Endothelial cell of umbilical vein (primary cell): ENCODE measurements around the gene SMIM21. TPM values are rescaled to one million over a fixed set of nuclear protein-coding genes. Genes with fewer than 3 reads are reported as not detected.

ENCODE experiments used
- BruUV-seq: library from RNA; stranded (reverse); fragments of 400-500 nt; replicated peaks from 2 replicates; lab custom pipeline; 2021; lab: Mats Ljungman, UMichigan
- CTCF ChIA-PET: fragments of 300-600, 350-600 bp; sonication (Branson Sonifier 250); formaldehyde crosslinking; loops from one replicate; lab custom pipeline; 2021; ENCODE audit warnings: antibody characterized with exemption, inconsistent platforms; lab: Charles Lee
- POLR2A ChIA-PET: fragments of 300-600, 350-600 bp; sonication (Branson Sonifier 250); formaldehyde crosslinking; loops from one replicate; lab custom pipeline; 2021; ENCODE audit warnings: antibody characterized with exemption, inconsistent platforms; lab: Charles Lee
- DNase-seq: peaks from one replicate; pipeline ENCODE4 v3.0.0-alpha.2; 2011; ENCODE audit warnings: low read depth, low spot score
- FAIRE-seq: peaks from 2 replicates; lab custom pipeline; 2011; peaks lifted over from hg19 to GRCh38; lab: Jason Lieb, UNC
- H2AFZ ChIP-seq: 2 replicates; pipeline ENCODE4 v1.6.0; 2012; ENCODE audit warnings: low read depth, low read length, control low read depth, inconsistent platforms
- H3K27ac ChIP-seq: 2 replicates; pipeline ENCODE4 v1.5.1; 2011; ENCODE audit warnings: low read depth, mild to moderate bottlenecking, control low read depth, low read length, moderate library complexity; ENCODE audit not compliant: insufficient read depth
- H3K27me3 ChIP-seq, 2 experiments: 2 replicates each; pipeline versions ENCODE4 v1.6.0 to v1.6.1; 2011; ENCODE audit warnings: low read length in 2 of 2, mixed read lengths in 1 of 2; ENCODE audit not compliant: control insufficient read depth in 2 of 2, insufficient read depth in 2 of 2
- H3K36me3 ChIP-seq, 2 experiments: 2 replicates in 1 of 2; 3 replicates in 1 of 2; pipeline ENCODE4 v1.5.1; 2011; ENCODE audit warnings: low read length in 2 of 2, mild to moderate bottlenecking in 1 of 2, moderate library complexity in 1 of 2; ENCODE audit not compliant: control insufficient read depth in 2 of 2, insufficient read depth in 2 of 2; ENCODE audit errors: extremely low read depth in 1 of 2
- H3K4me1 ChIP-seq: 3 replicates; pipeline ENCODE4 v1.5.1; 2011; ENCODE audit warnings: mild to moderate bottlenecking, low read length; ENCODE audit not compliant: control insufficient read depth, insufficient read depth; ENCODE audit errors: extremely low read depth
- H3K4me2 ChIP-seq: 2 replicates; pipeline ENCODE4 v1.6.1; 2011; ENCODE audit warnings: low read length, control low read depth, mixed read lengths; ENCODE audit not compliant: insufficient read depth
- H3K4me3 ChIP-seq, 3 experiments: fragments of 200-600 bp in 1 of 3; sonication (generic), shearing (Covaris generic) in 1 of 3; replicated peaks in 1 of 3; 2 replicates each; pipeline ENCODE4 v1.5.1; 2011 to 2016; ENCODE audit warnings: control low read depth in 3 of 3, low read length in 3 of 3, mild to moderate bottlenecking in 2 of 3, inconsistent platforms in 1 of 3, low read depth in 1 of 3, moderate library complexity in 1 of 3; ENCODE audit not compliant: insufficient read depth in 1 of 3
- H3K79me2 ChIP-seq: 2 replicates; pipeline ENCODE4 v1.6.0; 2012; ENCODE audit warnings: low read length, inconsistent platforms; ENCODE audit not compliant: control insufficient read depth, insufficient read depth
- H3K9ac ChIP-seq: replicated peaks from 2 replicates; pipeline ENCODE3; 2011; ENCODE audit warnings: low read length, control low read depth; ENCODE audit not compliant: insufficient read depth; ENCODE audit errors: extremely low read depth
- H3K9me1 ChIP-seq: replicated peaks from 3 replicates; pipeline ENCODE4 v1.6.0; 2011; ENCODE audit warnings: mild to moderate bottlenecking, low read length; ENCODE audit not compliant: control insufficient read depth, insufficient read depth; ENCODE audit errors: extremely low read depth
- H3K9me3 ChIP-seq: replicated peaks from 2 replicates; pipeline ENCODE4 v1.5.1; 2012; ENCODE audit warnings: low read length, inconsistent platforms; ENCODE audit not compliant: control insufficient read depth, insufficient read depth
- H4K20me1 ChIP-seq: replicated peaks from 2 replicates; pipeline ENCODE3; 2011; ENCODE audit warnings: mild to moderate bottlenecking, low read length; ENCODE audit not compliant: control insufficient read depth, insufficient read depth; ENCODE audit errors: extremely low read depth
- GATA2 ChIP-seq: IDR thresholded peaks from 2 replicates; pipeline ENCODE4 v1.7.0; 2011; ENCODE audit warnings: low read depth, mild to moderate bottlenecking, moderate library complexity, mixed read lengths, low read length; ENCODE audit not compliant: insufficient read length, insufficient read depth
- JUN ChIP-seq: IDR thresholded peaks from 2 replicates; pipeline ENCODE4 v1.6.1; 2011; ENCODE audit warnings: borderline replicate concordance, low read depth; ENCODE audit not compliant: insufficient read length, insufficient read depth
- dilution Hi-C: fragments of 300-500 bp; cut with MboI; formaldehyde crosslinking; loops from one replicate; pipeline ENCODE4 v1.15.0; 2019; ENCODE audit warnings: low sequenced_read_pairs; ENCODE audit not compliant: extremely low pct_ligation_motif_present
- intact Hi-C: fragments of 100-400 bp; cut with micrococcal nuclease; formaldehyde crosslinking; loops from one replicate; pipeline ENCODE4 v1.10.0; 2022
- polyA plus RNA-seq, 4 experiments: library from polyadenylated mRNA; depleted of rRNA in 3 of 4; stranded (reverse) in 3 of 4; unstranded in 1 of 4; fragments of >200 nt; gene quantifications; 2 replicates each; pipeline versions ENCODE4 v1.2.1 to v1.2.3, GENCODE V29; 2011 to 2012; ENCODE audit warnings: missing spikeins in 1 of 4
- total RNA-seq: library from RNA; stranded (reverse); gene quantifications from 2 replicates; pipeline ENCODE4 v1.2.3, GENCODE V29; 2021
- TF ChIP-seq, protein P1 (sequence below): IDR thresholded peaks from 2 replicates; pipeline ENCODE4 v1.6.1; 2011; ENCODE audit not compliant: insufficient read depth, insufficient read length

The SMIM21 gene
- total and polyA plus RNA-seq, 2 donors (not counting 3 experiments of a cell fraction or from before 2014, with no cell fraction given), result not detected

DNA sequence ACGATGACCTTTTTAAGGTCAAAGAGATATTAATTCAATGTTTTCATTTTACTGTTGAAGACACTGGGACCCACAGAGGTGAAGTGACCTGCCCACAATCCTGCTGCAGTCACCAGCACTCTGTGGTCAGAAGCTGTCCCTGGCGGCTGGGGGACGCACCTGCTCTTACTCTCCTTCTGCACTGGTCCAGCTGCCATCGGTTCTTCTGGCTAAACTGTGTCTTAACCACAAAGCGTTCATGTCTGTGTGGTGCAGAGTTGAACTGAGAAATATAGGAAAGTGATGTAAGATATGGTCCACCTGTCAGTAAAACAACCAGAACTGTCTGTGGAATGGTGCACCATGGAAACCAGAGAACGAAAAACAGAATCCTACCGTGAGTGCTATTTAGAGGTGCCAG lies 44.9 kb upstream of the SMIM21 start:
- Histone ChIP-seq H3K27me3 (no peaks in the 10 kb centered on the region), H3K27ac (no peak overlapping the region), H4K20me1 (no peaks in the 10 kb centered on the region), H3K36me3 (no peaks in the 10 kb centered on the region), H2AFZ (no peak overlapping the region), H3K9ac (no peak overlapping the region), H3K4me3 (no peak overlapping the region), H3K4me1 (peaks cover 4% of the 10 kb centered on the region), H3K79me2 (no peaks in the 10 kb centered on the region), H3K9me3 (no peaks in the 10 kb centered on the region), H3K9me1 (no peaks in the 10 kb centered on the region), H3K4me2 (no peak overlapping the region)
- intact Hi-C loops, result loop anchor here (10.0 kb wide), 3 partner anchors 428 to 872 kb away; no protein-coding TSS in a partner anchor
- ChIA-PET POLR2A (interaction anchor here (0.6 kb wide), 1 partner anchor 16 kb away, joined by 3 read pairs; no protein-coding TSS in a partner anchor), CTCF (no interaction called here)
- TF ChIP-seq, protein P1, sequence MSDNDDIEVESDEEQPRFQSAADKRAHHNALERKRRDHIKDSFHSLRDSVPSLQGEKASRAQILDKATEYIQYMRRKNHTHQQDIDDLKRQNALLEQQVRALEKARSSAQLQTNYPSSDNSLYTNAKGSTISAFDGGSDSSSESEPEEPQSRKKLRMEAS, result no peak
- BruUV-seq, result no TSS peak
- dilution Hi-C loops, result no loop called here
- DNase-seq, result no peak
- FAIRE-seq, result no peak

DNA sequence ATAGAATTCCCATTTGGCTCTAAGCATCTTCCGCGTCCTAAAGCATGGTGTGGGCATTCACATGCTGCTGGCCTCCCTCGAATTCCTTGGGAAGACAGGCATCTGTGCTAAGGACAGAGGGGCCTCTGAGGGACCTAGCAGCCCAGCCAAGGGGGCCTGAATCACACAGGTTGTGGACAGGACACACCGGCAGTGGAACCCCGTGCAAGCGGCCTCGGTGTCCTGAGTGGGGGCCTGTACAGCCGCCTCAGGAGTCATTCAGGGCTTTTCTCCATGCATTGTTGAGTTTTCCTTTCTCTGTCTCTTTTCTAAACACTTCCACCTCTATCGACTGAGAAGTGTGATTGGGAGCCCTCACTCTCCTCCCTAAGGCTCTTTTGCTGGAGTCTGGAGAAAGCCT lies 44.3 kb upstream of the SMIM21 start:
- dilution Hi-C loops, result no loop called here

More for the DNA sequence above, 44.3 kb upstream of the SMIM21 start:
- Histone ChIP-seq H3K9ac (no peak overlapping the region), H2AFZ (no peak overlapping the region), H3K79me2 (no peaks in the 10 kb centered on the region), H3K4me2 (no peak overlapping the region), H3K9me3 (no peaks in the 10 kb centered on the region), H3K9me1 (no peaks in the 10 kb centered on the region), H3K4me1 (peaks cover 4% of the 10 kb centered on the region), H4K20me1 (no peaks in the 10 kb centered on the region), H3K27me3 (no peaks in the 10 kb centered on the region), H3K36me3 (no peaks in the 10 kb centered on the region), H3K4me3 (no peak overlapping the region), H3K27ac (no peak overlapping the region)
- DNase-seq, result no peak
- FAIRE-seq, result no peak
- intact Hi-C loops, result loop anchor here (10.0 kb wide), 3 partner anchors 427 to 873 kb away; no protein-coding TSS in a partner anchor
- TF ChIP-seq JUN (no peak), GATA2 (no peak)
- POLR2A ChIA-PET, result interaction anchor here (0.6 kb wide), 1 partner anchor 16 kb away, joined by 3 read pairs; no protein-coding TSS in a partner anchor
- BruUV-seq, result no TSS peak
- CTCF ChIA-PET, result no interaction called here
